MCF 10A (cell line): ENCODE measurements around the gene MYH10. TPM values are rescaled to one million over a fixed set of nuclear protein-coding genes. Genes with fewer than 3 reads are reported as not detected.

Experiments
- BruUV-seq: library from RNA; stranded (reverse); fragments of 400-500 nt; replicated peaks from 2 replicates; lab custom pipeline; 2021; lab: Mats Ljungman, UMichigan
- CTCF ChIA-PET: fragments of 300-600 bp; sonication (Branson Sonifier 250); formaldehyde crosslinking; extraction: SDS; loops from one replicate; lab custom pipeline; 2021; ENCODE audit warnings: antibody characterized with exemption, inconsistent platforms; lab: Yijun Ruan, JAX
- POLR2A ChIA-PET: fragments of 300-600, 350-650 bp; sonication (Branson Sonifier 250); formaldehyde crosslinking; extraction: SDS; loops from one replicate; lab custom pipeline; 2020; ENCODE audit warnings: antibody characterized with exemption, inconsistent platforms; lab: Yijun Ruan, JAX
- DNase-seq: peaks from one replicate; pipeline ENCODE4 v3.0.0-alpha.2; 2018; ENCODE audit not compliant: unreplicated experiment
- H3K27ac Mint-ChIP-seq: one replicate; pipeline ENCODE4 v1.8.0; 2022; ENCODE audit warnings: mild to moderate bottlenecking, low read depth, mixed read lengths; ENCODE audit not compliant: unreplicated experiment
- H3K27me3 Mint-ChIP-seq: one replicate; pipeline ENCODE4 v1.8.0; 2022; ENCODE audit warnings: mixed read lengths; ENCODE audit not compliant: insufficient read depth, unreplicated experiment
- H3K36me3 Mint-ChIP-seq: one replicate; pipeline ENCODE4 v1.8.0; 2022; ENCODE audit warnings: mild to moderate bottlenecking, moderate library complexity, mixed read lengths; ENCODE audit not compliant: insufficient read depth, unreplicated experiment
- H3K4me1 Mint-ChIP-seq: one replicate; pipeline ENCODE4 v1.8.0; 2022; ENCODE audit warnings: mixed read lengths; ENCODE audit not compliant: insufficient read depth, unreplicated experiment
- H3K4me3 Mint-ChIP-seq: one replicate; pipeline ENCODE4 v1.8.0; 2022; ENCODE audit warnings: mild to moderate bottlenecking, moderate library complexity, mixed read lengths; ENCODE audit not compliant: unreplicated experiment
- H3K9me3 Mint-ChIP-seq: one replicate; pipeline ENCODE4 v1.8.0; 2022; ENCODE audit warnings: mixed read lengths; ENCODE audit not compliant: unreplicated experiment
- CTCF ChIP-seq: fragments of 200-600 bp; IDR thresholded peaks from one replicate; pipeline ENCODE4 v1.8.0; 2022; ENCODE audit warnings: antibody characterized with exemption, mild to moderate bottlenecking; ENCODE audit not compliant: unreplicated experiment
- intact Hi-C: fragments of 100-400 bp; cut with micrococcal nuclease; formaldehyde crosslinking; loops from 2 replicates; pipeline ENCODE4 v1.14.1; 2022
- total RNA-seq: library from RNA; stranded (reverse); gene quantifications from 2 replicates; pipeline ENCODE4 v1.2.3, GENCODE V29; 2022

Gene MYH10
- total RNA-seq, 1 experiment from 2014 or later, result 43.0 TPM

GRCh38 chr17:8481089-8481488, 149.4 kb downstream of the MYH10 start:
- H3K36me3 Mint-ChIP-seq, result peaks cover 67% of the 10 kb centered on the region
- CTCF ChIA-PET, result no interaction called here
- no peak for TF ChIP-seq CTCF

GRCh38 chr17:8480011-8480976, 150.2 kb downstream of the MYH10 start:
- TF ChIP-seq CTCF, result no peak
- Mint-ChIP-seq H3K4me3 (no peak overlapping the region), H3K4me1 (no peaks in the 10 kb centered on the region), H3K27me3 (no peaks in the 10 kb centered on the region), H3K9me3 (no peaks in the 10 kb centered on the region), H3K27ac (peak overlapping the region; percentile 59), H3K36me3 (peaks cover 75% of the 10 kb centered on the region)
- intact Hi-C loops, result no loop called here
- DNase-seq, result no peak
- no TSS peak for BruUV-seq
- POLR2A ChIA-PET, result interaction anchor here (0.6 kb wide), 1 partner anchor 143 kb away, joined by 3 read pairs; no protein-coding TSS in a partner anchor
- CTCF ChIA-PET, result interaction anchor here (1.2 kb wide), 1 partner anchor 15 kb away, joined by 4 read pairs; no protein-coding TSS in a partner anchor

More at GRCh38 chr17:8481089-8481488, 149.4 kb downstream of the MYH10 start:
- POLR2A ChIA-PET, result interaction anchor here (0.7 kb wide), 1 partner anchor 46 kb away, joined by 3 read pairs; the partner anchor contains the start of gene NDEL1
- DNase-seq, result no peak
- H3K27me3 Mint-ChIP-seq, result no peaks in the 10 kb centered on the region
- H3K27ac Mint-ChIP-seq, result no peak overlapping the region
- intact Hi-C loops, result no loop called here
- no peaks in the 10 kb centered on the region for H3K4me1 Mint-ChIP-seq
- no peaks in the 10 kb centered on the region for H3K9me3 Mint-ChIP-seq
- BruUV-seq, result no TSS peak
- no peak overlapping the region for H3K4me3 Mint-ChIP-seq

- no peak for TF ChIP-seq CTCF
- peak overlapping the region; percentile 59 for H3K27ac Mint-ChIP-seq
- no peaks in the 10 kb centered on the region for H3K9me3 Mint-ChIP-seq
- ChIA-PET CTCF (interaction anchor here (1.2 kb wide), 1 partner anchor 15 kb away, joined by 4 read pairs; no protein-coding TSS in a partner anchor), POLR2A (interaction anchor here (0.6 kb wide), 2 partner anchors 143 to 266 kb away, joined by 3 read pairs; no protein-coding TSS in a partner anchor)
- H3K27me3 Mint-ChIP-seq, result no peaks in the 10 kb centered on the region
- BruUV-seq, result no TSS peak
- no peak for DNase-seq
- no peaks in the 10 kb centered on the region for H3K4me1 Mint-ChIP-seq
- intact Hi-C loops, result no loop called here
- no peak overlapping the region for H3K4me3 Mint-ChIP-seq
- peaks cover 79% of the 10 kb centered on the region for H3K36me3 Mint-ChIP-seq
Observed at GRCh38 chr17:8479431-8479947, 151.0 kb downstream of the MYH10 start.
